Thyroid gland (tissue), 4 donors: ENCODE measurements around the gene DUSP22.

ENCODE experiments used
- CTCF ChIP-seq, 6 experiments: fragments of 200-600 bp in 3 of 6; fragments of 450-650 bp in 3 of 6; sonication (generic) in 3 of 6; IDR thresholded peaks; one replicate each; pipeline ENCODE4 v1.5.1; 2016 to 2019; ENCODE audit warnings: antibody characterized with exemption in 6 of 6, mild to moderate bottlenecking in 2 of 6, inconsistent platforms in 1 of 6, moderate library complexity in 1 of 6
- POLR2A ChIP-seq, 2 donors: fragments of 450-650 bp; IDR thresholded peaks; one replicate each; pipeline ENCODE4 v1.6.1; 2017; ENCODE audit warnings: antibody characterized with exemption in 2 of 2, mild to moderate bottlenecking in 2 of 2, moderate library complexity in 1 of 2

GRCh38 chr6:397604-398003 is 105.3 kb downstream of the DUSP22 start:
- TF ChIP-seq CTCF (IDR thresholded peaks at IDR 0.05) (no peak), POLR2A (IDR thresholded peaks at IDR 0.05) (no peak)
